HG03378 (cell line): ENCODE results near the gene MPPED2.

ENCODE experiments used
- ATAC-seq: cut with Tn5 transposase; IDR thresholded peaks from one replicate; pipeline ENCODE4 v1.9.1; 2021; ENCODE audit warnings: mild to moderate bottlenecking, moderate library complexity; ENCODE audit not compliant: unreplicated experiment

Gene MPPED2

DNA sequence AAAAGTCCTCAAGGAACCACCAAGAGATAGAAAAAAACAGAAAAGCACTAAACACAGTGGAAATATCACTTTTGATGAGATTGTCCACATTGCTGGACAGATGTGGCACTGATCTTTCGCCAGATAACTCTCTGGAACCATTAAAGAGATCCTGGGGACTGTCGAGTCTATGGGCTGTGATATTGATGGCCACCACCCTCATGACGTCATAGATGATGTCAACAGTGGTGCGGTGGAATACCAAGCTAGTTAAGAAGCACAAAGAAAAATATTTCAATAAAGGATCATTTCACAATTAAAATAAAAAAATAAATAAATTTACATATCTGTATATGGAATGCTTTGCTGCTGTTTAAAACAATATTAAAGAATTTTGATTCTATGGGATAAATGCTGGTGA, 217.8 kb downstream of the MPPED2 start:
- ATAC-seq = no peak

DNA sequence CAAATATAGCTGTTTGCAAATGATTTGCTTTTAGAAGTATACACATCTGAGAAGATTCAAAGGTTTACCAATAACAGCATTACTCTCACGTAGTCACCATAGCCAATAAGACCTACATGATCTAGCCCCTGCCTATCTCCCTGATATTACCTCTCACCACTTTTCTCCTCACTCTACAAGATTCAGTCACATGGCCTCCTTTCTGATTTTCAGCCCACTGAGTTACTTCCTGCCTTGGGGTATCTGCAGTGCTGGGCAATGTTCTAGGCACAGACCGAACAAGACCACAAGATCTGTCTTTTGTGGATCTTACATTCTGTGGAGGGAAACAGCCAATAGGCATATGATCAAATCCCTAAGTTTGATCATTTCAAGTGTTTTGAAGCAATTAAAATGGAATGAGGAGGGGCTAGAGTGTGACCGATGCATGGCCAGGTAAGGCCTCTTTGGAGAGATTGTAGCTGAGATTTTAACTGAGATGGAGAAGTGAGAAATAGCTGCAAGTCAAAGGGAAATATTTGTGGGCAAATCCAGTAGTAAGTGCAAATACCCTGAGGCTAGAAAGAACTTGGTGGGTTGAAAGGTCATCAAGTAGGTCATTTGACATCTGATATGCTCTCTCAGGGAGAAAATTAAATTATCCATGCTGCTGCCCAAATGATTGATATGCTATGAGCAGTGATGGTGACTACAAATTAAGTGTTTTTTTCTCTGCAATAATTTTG, 220.2 kb downstream of the MPPED2 start:
- peak; percentile 39 for ATAC-seq

DNA sequence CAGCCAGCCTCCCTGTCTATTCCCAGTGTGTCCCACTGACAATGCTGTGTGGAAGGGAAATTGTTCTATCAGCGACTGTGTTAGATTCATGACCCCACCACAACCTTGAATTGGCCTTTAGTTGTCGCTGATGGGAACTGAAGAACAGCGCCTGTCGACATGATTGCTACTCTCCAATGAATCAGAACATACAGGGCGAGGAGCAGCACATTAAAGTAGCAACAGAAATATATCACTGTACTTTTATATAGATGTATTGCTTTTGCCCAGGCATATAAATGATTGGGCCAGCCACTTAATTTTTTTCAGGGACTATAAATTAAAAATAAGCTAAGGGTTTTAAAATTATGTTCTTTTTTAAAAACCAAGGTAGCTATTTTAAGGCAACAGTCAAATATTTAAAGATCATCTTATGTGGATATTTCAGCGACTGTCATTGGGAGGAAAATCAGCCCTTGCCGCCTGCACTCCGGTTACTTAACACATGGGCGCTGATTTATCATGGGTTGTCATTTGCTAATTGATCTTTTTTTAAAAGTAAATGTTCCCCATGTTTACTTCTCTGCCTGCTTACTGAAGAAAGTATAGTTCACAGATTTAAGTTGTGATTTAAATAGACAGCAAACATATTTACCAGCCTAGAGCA, 221.2 kb downstream of the MPPED2 start:
- no peak for ATAC-seq

DNA sequence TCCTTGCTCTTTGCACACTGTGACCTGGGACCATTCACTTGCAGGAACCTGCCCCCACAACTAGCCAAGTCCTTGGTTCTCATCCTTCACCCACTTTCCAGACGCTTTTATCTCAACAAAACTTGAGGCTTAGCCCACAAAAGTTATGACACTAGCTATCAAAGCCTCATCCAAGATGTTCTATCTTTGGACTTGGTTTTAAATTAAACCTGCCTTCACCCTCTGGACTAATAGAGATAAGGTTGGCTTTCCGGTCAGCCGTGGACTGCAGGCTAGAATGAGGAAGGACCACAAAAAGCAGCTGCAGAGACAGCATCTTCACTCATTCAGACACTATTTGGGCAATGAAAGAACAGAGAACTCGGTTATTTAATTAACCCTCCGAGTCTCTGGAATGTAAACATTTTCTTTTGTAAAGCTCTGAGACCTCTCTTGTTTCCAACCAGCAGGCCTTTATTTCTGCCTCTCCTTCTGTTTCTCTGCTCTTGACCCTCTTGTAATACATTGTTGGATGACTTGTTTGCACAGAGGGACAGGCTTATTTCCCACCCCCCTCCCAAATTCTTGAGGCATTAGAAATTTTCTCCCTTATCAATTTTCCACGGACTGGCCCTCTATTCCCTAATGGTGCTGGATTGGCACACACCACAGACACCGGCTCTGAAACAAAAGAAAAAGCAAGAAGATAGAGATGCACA, 221.9 kb downstream of the MPPED2 start:
- no peak for ATAC-seq

DNA sequence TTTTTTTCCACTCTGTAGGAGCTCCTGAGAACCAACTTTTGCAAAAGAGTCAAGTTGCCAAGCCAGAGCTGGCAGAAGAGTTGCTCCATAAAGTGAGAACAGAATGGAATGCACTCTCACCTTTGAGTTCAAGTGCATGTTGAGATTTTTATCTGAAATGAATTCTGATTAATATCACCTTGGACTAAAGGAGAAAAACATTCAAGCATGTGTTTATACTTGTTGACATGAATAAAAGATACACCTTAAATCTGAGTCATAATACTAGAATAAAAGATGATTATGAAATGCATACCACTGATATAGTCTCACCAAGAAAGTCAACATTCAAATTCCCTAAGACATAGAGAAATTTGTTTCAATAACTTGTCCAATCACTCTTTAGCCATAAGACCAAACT, 225.4 kb downstream of the MPPED2 start:
- no peak for ATAC-seq
